MCF 10A (cell line): ENCODE results near the gene CRELD2. TPM values are rescaled to one million over a fixed set of nuclear protein-coding genes. Genes with fewer than 3 reads are reported as not detected.

ENCODE experiments used
- BruUV-seq: library from RNA; stranded (reverse); fragments of 400-500 nt; replicated peaks from 2 replicates; lab custom pipeline; 2021; lab: Mats Ljungman, UMichigan
- CTCF ChIA-PET: fragments of 300-600 bp; sonication (Branson Sonifier 250); formaldehyde crosslinking; extraction: SDS; loops from one replicate; lab custom pipeline; 2021; ENCODE audit warnings: antibody characterized with exemption, inconsistent platforms; lab: Yijun Ruan, JAX
- POLR2A ChIA-PET: fragments of 300-600, 350-650 bp; sonication (Branson Sonifier 250); formaldehyde crosslinking; extraction: SDS; loops from one replicate; lab custom pipeline; 2020; ENCODE audit warnings: antibody characterized with exemption, inconsistent platforms; lab: Yijun Ruan, JAX
- DNase-seq: peaks from one replicate; pipeline ENCODE4 v3.0.0-alpha.2; 2018; ENCODE audit not compliant: unreplicated experiment
- H3K27ac Mint-ChIP-seq: one replicate; pipeline ENCODE4 v1.8.0; 2022; ENCODE audit warnings: mild to moderate bottlenecking, low read depth, mixed read lengths; ENCODE audit not compliant: unreplicated experiment
- H3K27me3 Mint-ChIP-seq: one replicate; pipeline ENCODE4 v1.8.0; 2022; ENCODE audit warnings: mixed read lengths; ENCODE audit not compliant: insufficient read depth, unreplicated experiment
- H3K36me3 Mint-ChIP-seq: one replicate; pipeline ENCODE4 v1.8.0; 2022; ENCODE audit warnings: mild to moderate bottlenecking, moderate library complexity, mixed read lengths; ENCODE audit not compliant: insufficient read depth, unreplicated experiment
- H3K4me1 Mint-ChIP-seq: one replicate; pipeline ENCODE4 v1.8.0; 2022; ENCODE audit warnings: mixed read lengths; ENCODE audit not compliant: insufficient read depth, unreplicated experiment
- H3K4me3 Mint-ChIP-seq: one replicate; pipeline ENCODE4 v1.8.0; 2022; ENCODE audit warnings: mild to moderate bottlenecking, moderate library complexity, mixed read lengths; ENCODE audit not compliant: unreplicated experiment
- H3K9me3 Mint-ChIP-seq: one replicate; pipeline ENCODE4 v1.8.0; 2022; ENCODE audit warnings: mixed read lengths; ENCODE audit not compliant: unreplicated experiment
- CTCF ChIP-seq: fragments of 200-600 bp; IDR thresholded peaks from one replicate; pipeline ENCODE4 v1.8.0; 2022; ENCODE audit warnings: antibody characterized with exemption, mild to moderate bottlenecking; ENCODE audit not compliant: unreplicated experiment
- intact Hi-C: fragments of 100-400 bp; cut with micrococcal nuclease; formaldehyde crosslinking; loops from 2 replicates; pipeline ENCODE4 v1.14.1; 2022
- microRNA-seq: library from miRNA; unstranded; fragments of <30 nt; microRNA quantifications from one replicate; pipeline ENCODE4 v1.2.0, GENCODE V29; 2022
- total RNA-seq: library from RNA; stranded (reverse); gene quantifications from 2 replicates; pipeline ENCODE4 v1.2.3, GENCODE V29; 2022

CRELD2 gene
- total RNA-seq, 1 experiment from 2014 or later: 70.7 TPM

DNA sequence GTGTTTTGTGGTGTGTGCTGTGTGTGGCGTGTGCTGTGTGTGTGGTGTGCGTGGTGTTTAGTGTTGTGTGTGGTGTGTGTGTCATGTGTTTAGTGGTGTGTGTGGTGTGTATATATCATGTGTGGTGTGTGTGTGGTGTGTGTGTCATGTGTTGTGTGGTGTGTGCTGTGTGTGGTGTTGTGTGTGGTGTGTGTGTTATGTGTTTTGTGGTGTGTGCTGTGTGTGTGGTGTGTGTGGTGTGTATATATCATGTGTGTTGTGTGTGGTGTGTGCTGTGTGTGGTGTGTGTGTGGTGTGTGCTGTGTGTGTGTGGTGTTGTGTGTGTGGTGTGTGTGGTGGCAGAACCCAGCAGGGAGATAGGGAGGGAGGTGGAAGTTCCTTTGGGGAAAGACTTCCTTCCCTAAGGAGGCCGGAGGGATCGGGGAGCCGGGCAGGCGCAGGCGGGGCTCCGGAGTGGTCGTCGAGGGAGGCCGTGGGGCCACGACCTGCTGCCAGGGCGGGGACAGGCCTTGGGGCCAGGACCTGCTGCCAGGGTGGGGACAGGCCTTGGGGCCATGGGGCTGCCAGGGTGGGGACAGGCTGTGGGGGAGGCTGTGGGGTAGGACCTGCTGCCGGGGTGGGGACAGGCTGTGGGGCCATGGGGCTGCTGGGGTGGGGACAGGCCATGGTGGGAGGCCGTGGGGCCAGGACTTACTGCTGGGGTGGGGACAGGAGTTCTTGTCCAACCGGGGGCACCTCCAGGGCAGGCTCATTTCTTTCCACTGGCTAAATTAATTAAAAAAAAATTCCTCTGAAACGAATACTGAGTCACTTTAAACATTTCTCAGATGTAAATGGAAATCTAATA lies 57.3 kb downstream of the CRELD2 start:
- intact Hi-C loops: no loop called here
- CTCF ChIA-PET: no interaction called here
- POLR2A ChIA-PET: interaction anchor here (0.8 kb wide), 1 partner anchor 30 kb away, joined by 7 read pairs; no protein-coding TSS in a partner anchor
- peaks cover 12% of the 10 kb centered on the region for H3K9me3 Mint-ChIP-seq
- H3K4me3 Mint-ChIP-seq: no peak overlapping the region
- H3K4me1 Mint-ChIP-seq: peaks cover 7% of the 10 kb centered on the region
- H3K27ac Mint-ChIP-seq: no peak overlapping the region
- no peaks in the 10 kb centered on the region for H3K27me3 Mint-ChIP-seq
- no peak for DNase-seq
- BruUV-seq: no TSS peak
- peaks cover 12% of the 10 kb centered on the region for H3K36me3 Mint-ChIP-seq
- no peak for TF ChIP-seq CTCF

DNA sequence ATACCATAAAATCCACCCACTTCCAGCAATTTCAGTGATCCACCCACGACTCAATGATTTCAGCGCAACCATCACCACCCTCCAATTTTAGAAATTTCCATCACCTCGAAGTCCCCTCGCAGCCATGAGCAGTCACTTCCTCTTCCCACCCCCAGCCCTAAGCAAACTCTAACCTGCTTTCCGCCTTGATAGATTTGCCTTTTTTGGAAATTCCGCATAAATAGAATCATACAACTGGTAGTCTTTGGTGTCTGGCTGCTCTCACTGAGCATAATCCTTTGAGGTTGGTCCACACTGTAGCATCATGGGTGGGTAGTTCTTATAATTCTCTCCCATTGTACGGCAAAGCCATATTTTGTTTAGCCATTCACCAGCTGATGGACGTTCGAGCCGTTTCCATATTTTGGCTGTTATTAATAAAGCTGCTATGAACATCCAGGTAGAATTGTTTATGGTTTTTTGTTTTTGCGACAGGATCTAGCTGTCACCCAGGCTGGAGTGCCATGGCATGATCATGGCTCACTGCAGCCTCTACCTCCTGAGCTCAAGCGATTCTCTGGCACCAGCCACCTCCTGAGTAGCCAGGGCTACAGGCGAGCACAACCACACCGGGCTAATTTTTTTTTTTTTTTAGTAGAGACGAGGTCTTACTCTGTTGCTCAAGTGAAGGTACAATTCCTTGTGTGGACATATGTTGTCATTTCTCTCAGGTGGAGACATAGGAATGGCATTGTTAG lies 58.2 kb downstream of the CRELD2 start:
- Mint-ChIP-seq H3K4me3 (no peak overlapping the region), H3K9me3 (peaks cover 12% of the 10 kb centered on the region), H3K27ac (no peak overlapping the region), H3K36me3 (peaks cover 17% of the 10 kb centered on the region), H3K4me1 (peaks cover 6% of the 10 kb centered on the region), H3K27me3 (no peaks in the 10 kb centered on the region)
- CTCF ChIA-PET: interaction anchor here (1.1 kb wide), 1 partner anchor 51 kb away, joined by 3 read pairs; no protein-coding TSS in a partner anchor
- intact Hi-C loops: no loop called here
- DNase-seq: no peak
- POLR2A ChIA-PET: interaction anchor here (0.6 to 0.8 kb wide), 2 partner anchors 29 to 37 kb away, joined by 3 to 7 read pairs; no protein-coding TSS in a partner anchor
- BruUV-seq: no TSS peak
- no peak for TF ChIP-seq CTCF

Small RNA genes within 50 kb of the gene (microRNA-seq; reads per million reads assigned to microRNA genes)
- not detected for gene MIR6821

Other genes starting within 250 kb of the CRELD2 start
- gene BRD1, start 90.8 kb upstream of the CRELD2 start, total RNA-seq: 40.7 and 48.1 TPM in 2 replicates
- 15.9 and 16.4 TPM in 2 replicates for gene ZBED4, start 64.8 kb upstream of the CRELD2 start, total RNA-seq
- gene ALG12, start 196 bp upstream of the CRELD2 start, total RNA-seq: 16.6 and 18.2 TPM in 2 replicates
- 56.3 and 73.5 TPM in 2 replicates for gene PIM3, start 42.1 kb downstream of the CRELD2 start, total RNA-seq
- gene IL17REL, start 94.1 kb downstream of the CRELD2 start, total RNA-seq: not detected in 2 replicates
- gene TTLL8, start 139.7 kb downstream of the CRELD2 start, total RNA-seq: not detected in 2 replicates
- not detected in 2 replicates for gene MLC1, start 166.8 kb downstream of the CRELD2 start, total RNA-seq
- gene MOV10L1, start 171.4 kb downstream of the CRELD2 start, total RNA-seq: not detected in 2 replicates